Transverse colon (tissue), 4 donors: Measurements from ENCODE around the gene ALK. TPM values are rescaled to one million over a fixed set of nuclear protein-coding genes. Genes with fewer than 3 reads are reported as not detected.

ENCODE experiments used
- DNase-seq: peaks from one replicate; pipeline ENCODE4 v3.0.0-alpha.2; 2019
- H3K27ac ChIP-seq, 4 donors: fragments of 200-600 bp; sonication (generic); 2 replicates each; pipeline ENCODE4 v1.5.1; 2016 to 2018; ENCODE audit warnings: inconsistent platforms in 4 of 4
- H3K27me3 ChIP-seq: fragments of 200-600 bp; sonication (generic); 2 replicates; pipeline ENCODE4 v1.5.1; 2017; ENCODE audit warnings: inconsistent platforms
- H3K36me3 ChIP-seq, 4 donors: fragments of 200-600 bp; sonication (generic); 2 replicates each; pipeline ENCODE4 v1.5.1; 2017 to 2019; ENCODE audit warnings: inconsistent platforms in 4 of 4
- H3K4me1 ChIP-seq, 4 donors: fragments of 200-600 bp; sonication (generic); 2 replicates each; pipeline ENCODE4 v1.5.1; 2017 to 2020; ENCODE audit warnings: inconsistent platforms in 4 of 4
- H3K4me3 ChIP-seq, 4 donors: fragments of 200-600 bp; sonication (generic); 1 replicate in 1 of 4; 2 replicates in 3 of 4; pipeline versions ENCODE4 v1.5.1 to v1.6.1; 2017 to 2019; ENCODE audit warnings: inconsistent platforms in 4 of 4
- H3K9me3 ChIP-seq, 2 donors: fragments of 200-600 bp; sonication (generic); 2 replicates each; pipeline ENCODE4 v1.5.1; 2017 to 2019; ENCODE audit warnings: inconsistent platforms in 2 of 2
- CTCF ChIP-seq, 5 experiments: fragments of 200-600 bp in 3 of 5; fragments of 450-650 bp in 2 of 5; sonication (generic) in 3 of 5; IDR thresholded peaks; 1 replicate in 2 of 5; 2 replicates in 3 of 5; pipeline ENCODE4 v1.5.1; 2016 to 2017; ENCODE audit warnings: antibody characterized with exemption in 5 of 5, inconsistent platforms in 3 of 5, mild to moderate bottlenecking in 2 of 5, moderate library complexity in 1 of 5
- EP300 ChIP-seq: sonication (generic); formaldehyde crosslinking; IDR thresholded peaks from one replicate; pipeline ENCODE4 v1.6.1; 2017; ENCODE audit warnings: antibody characterized with exemption, low read depth
- POLR2A ChIP-seq: fragments of 450-650 bp; IDR thresholded peaks from one replicate; pipeline ENCODE4 v1.6.1; 2016; ENCODE audit warnings: antibody characterized with exemption, mild to moderate bottlenecking, moderate library complexity
- POLR2AphosphoS5 ChIP-seq, 3 donors: sonication (generic); formaldehyde crosslinking; IDR thresholded peaks; one replicate each; pipeline ENCODE4 v1.6.1; 2016; ENCODE audit warnings: antibody characterized with exemption in 3 of 3
- WGBS, 2 donors: methylation state at CpG; one replicate each; pipeline ENCODE4 v1.1.5; 2018; ENCODE audit warnings: low coverage in 1 of 2; 5-methylcytosine and 5-hydroxymethylcytosine counted together
- in situ Hi-C, 4 donors: fragments of 200-750 bp; cut with MboI; loops; one replicate each; pipeline versions ENCODE4 v1.15.0 to v1.15.1; 2017; ENCODE audit warnings: low sequenced_read_pairs in 3 of 4, low pct_ligation_motif_present in 1 of 4, low pct_unique_long_range_greater_than_20kb in 1 of 4
- intact Hi-C: fragments of 100-400 bp; cut with DNase I; formaldehyde crosslinking; loops from one replicate; pipeline ENCODE4 v1.15.1; 2023; ENCODE audit warnings: low total_unique reads
- total RNA-seq, 4 donors: library from RNA; depleted of rRNA; stranded (reverse); fragments of >200 nt; gene quantifications; one replicate each; pipeline ENCODE4 v1.1.0, GENCODE V29; 2016

The ALK gene
- total RNA-seq, 4 donors from 2014 or later = 0.32 to 0.82 TPM; not detected in 2

DNA sequence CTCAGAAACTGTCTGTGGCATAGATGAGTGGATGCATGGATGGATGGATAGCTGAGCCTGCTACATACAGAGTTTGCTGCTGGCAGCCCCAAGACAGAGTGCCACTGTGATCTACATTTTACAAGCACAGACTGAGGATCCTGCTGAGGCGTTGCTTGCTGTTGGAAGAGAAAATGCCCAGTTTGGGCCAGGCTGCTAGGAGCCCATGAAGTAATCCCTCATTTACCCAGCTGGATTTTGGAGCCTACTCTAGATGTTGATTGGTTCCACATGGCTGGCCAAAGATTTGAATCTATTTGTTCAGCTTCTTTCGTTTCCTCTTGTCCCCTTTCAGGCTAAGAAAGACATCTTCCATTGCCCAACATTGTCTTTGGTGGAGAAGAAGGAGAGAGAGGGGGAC is 544.8 kb downstream of the ALK start:
- no peaks in the 10 kb centered on the region for H3K4me1 ChIP-seq
- no peaks in the 10 kb centered on the region for H3K36me3 ChIP-seq
- in situ Hi-C loops = no loop called here
- no peaks in the 10 kb centered on the region for H3K27me3 ChIP-seq
- 57% methylated on average over 2 of the region's 2 CpGs for WGBS, 2 donors
- intact Hi-C loops = no loop called here
- no peak overlapping the region for H3K27ac ChIP-seq
- DNase-seq = no peak
- H3K9me3 ChIP-seq = no peaks in the 10 kb centered on the region
- TF ChIP-seq CTCF (IDR thresholded peaks at IDR 0.05) (no peak), EP300 (no peak), POLR2A (no peak), POLR2AphosphoS5 (IDR thresholded peaks at IDR 0.05) (no peak)
- H3K4me3 ChIP-seq = no peak overlapping the region

- intact Hi-C loops = no loop called here
- no peaks in the 10 kb centered on the region for H3K36me3 ChIP-seq
These were observed 545.5 kb downstream of the ALK start for GRCh38 chr2:29375843-29376242.

DNA sequence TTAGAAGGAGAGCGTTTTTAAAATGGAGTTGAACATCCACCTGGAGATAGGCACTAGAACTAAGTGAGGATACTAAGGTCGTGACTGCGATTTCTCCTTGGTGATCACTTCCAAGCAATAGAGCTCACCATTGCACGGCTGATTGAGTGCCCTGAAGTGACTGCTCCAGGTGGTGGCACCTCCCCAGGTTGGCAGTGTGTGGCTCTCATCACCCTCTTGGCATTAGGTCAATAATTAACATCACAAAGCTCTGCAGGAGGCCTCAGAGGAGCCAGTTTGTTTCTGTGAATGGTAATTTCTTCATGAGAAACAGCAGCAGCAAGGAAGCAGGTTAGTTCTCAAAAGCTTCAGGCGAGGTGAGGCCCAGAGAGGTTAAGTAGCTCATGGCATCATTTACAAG is 546.6 kb downstream of the ALK start:
- DNase-seq = no peak
- no peak overlapping the region for H3K27ac ChIP-seq
- intact Hi-C loops = no loop called here
- H3K4me3 ChIP-seq = no peak overlapping the region
- no peak for TF ChIP-seq POLR2A
- no peak for TF ChIP-seq CTCF (IDR thresholded peaks at IDR 0.05)
- TF ChIP-seq POLR2AphosphoS5 (IDR thresholded peaks at IDR 0.05) = no peak
- TF ChIP-seq EP300 = no peak
- no peaks in the 10 kb centered on the region for H3K27me3 ChIP-seq
- H3K36me3 ChIP-seq = no peaks in the 10 kb centered on the region
- WGBS, 2 donors = 75% methylated on average over 5 of the region's 5 CpGs; no CpG with 5 or more reads in 1 of the 2 donors
- no peaks in the 10 kb centered on the region for H3K9me3 ChIP-seq
- H3K4me1 ChIP-seq = no peaks in the 10 kb centered on the region
- in situ Hi-C loops = no loop called here

More at GRCh38 chr2:29375843-29376242, 545.5 kb downstream of the ALK start:
- TF ChIP-seq EP300 = no peak
- no peak for TF ChIP-seq POLR2AphosphoS5 (IDR thresholded peaks at IDR 0.05)
- TF ChIP-seq POLR2A = no peak
- no peak for TF ChIP-seq CTCF (IDR thresholded peaks at IDR 0.05)
- H3K27ac ChIP-seq = no peak overlapping the region
- H3K9me3 ChIP-seq = no peaks in the 10 kb centered on the region
- H3K4me1 ChIP-seq = no peaks in the 10 kb centered on the region
- H3K27me3 ChIP-seq = no peaks in the 10 kb centered on the region
- no peak overlapping the region for H3K4me3 ChIP-seq
- WGBS, 2 donors = 79% methylated on average over 3 of the region's 3 CpGs
- DNase-seq = no peak
- in situ Hi-C loops = no loop called here

DNA sequence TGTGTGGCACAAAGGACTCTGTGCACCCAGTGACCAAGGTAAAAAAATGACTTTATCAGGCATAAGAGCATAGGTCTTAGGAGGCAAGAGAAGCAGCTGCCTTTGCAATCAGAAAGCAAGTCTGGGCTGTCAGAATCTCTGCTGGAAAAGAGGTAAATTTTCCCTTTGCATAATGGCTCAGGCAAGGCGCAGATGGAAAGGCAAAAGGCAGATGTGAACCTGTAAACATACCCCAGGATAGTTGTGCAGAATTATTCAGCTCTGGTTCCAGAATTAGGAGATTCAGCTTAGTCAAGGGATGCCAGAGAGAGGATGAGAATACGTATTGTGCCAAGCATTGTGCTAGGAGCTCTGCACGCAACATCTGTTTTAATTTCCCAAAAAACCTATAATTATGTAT is 547.5 kb downstream of the ALK start:
- Histone ChIP-seq H3K9me3 (no peaks in the 10 kb centered on the region), H3K36me3 (no peaks in the 10 kb centered on the region), H3K4me1 (no peaks in the 10 kb centered on the region), H3K27ac (no peak overlapping the region), H3K27me3 (no peaks in the 10 kb centered on the region), H3K4me3 (no peak overlapping the region)
- TF ChIP-seq EP300 (no peak), CTCF (IDR thresholded peaks at IDR 0.05) (no peak), POLR2AphosphoS5 (IDR thresholded peaks at IDR 0.05) (no peak), POLR2A (no peak)
- intact Hi-C loops (no loop called here), in situ Hi-C loops (no loop called here)
- 91 to 92% methylated on average over 2 to 3 of the region's 3 CpGs for WGBS, 2 donors
- no peak for DNase-seq
